GM12892 (cell line): ENCODE measurements around the gene PNKD.

ENCODE experiments used
- POLR2A ChIP-seq: IDR thresholded peaks from 2 replicates; pipeline ENCODE4 v1.6.1; 2011; ENCODE audit warnings: low read depth, low read length, control low read depth
- POLR2AphosphoS5 ChIP-seq: IDR thresholded peaks from 2 replicates; pipeline ENCODE4 v1.6.1; 2011; ENCODE audit warnings: low read depth, low read length, control low read depth
- TAF1 ChIP-seq: IDR thresholded peaks from 2 replicates; pipeline ENCODE4 v1.6.1; 2011; ENCODE audit warnings: low read depth, mild to moderate bottlenecking, control low read depth, low read length, borderline replicate concordance

DNA sequence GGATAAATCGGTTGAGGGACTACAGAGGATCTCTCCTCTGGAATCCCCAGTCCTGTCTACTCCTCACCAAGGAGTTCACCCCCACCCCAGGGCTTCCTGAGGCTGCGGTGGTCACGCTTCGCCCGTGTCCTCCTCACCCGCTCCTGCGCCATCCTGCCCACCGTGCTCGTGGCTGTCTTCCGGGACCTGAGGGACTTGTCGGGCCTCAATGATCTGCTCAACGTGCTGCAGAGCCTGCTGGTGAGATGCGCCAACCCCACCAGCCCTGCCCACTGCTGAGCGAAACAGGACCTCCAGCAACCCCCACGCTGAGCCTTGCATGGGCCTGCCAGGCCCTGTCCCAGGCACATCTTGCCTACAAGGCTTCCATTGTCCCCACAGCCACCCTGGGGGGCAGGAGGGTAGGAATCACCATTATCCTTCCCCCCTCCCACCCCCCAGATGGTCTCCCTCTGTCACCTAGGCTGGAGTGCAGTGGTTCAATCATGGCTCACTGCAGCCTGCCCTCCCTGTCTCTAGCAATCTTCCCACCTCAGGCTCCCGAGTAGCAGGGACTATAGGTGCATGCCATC, 122.7 kb downstream of the PNKD start:
- no peak for TF ChIP-seq POLR2AphosphoS5
- TF ChIP-seq TAF1: no peak
- TF ChIP-seq POLR2A: no peak
